Measurements from ENCODE around the gene ARL5A.

Gene ARL5A

GRCh38 chr2:151766437-151767153 lies 61.6 kb downstream of the ARL5A start:
- peak; percentile 33 for DNase-seq (ENCODE audit: low read depth)

DNA sequence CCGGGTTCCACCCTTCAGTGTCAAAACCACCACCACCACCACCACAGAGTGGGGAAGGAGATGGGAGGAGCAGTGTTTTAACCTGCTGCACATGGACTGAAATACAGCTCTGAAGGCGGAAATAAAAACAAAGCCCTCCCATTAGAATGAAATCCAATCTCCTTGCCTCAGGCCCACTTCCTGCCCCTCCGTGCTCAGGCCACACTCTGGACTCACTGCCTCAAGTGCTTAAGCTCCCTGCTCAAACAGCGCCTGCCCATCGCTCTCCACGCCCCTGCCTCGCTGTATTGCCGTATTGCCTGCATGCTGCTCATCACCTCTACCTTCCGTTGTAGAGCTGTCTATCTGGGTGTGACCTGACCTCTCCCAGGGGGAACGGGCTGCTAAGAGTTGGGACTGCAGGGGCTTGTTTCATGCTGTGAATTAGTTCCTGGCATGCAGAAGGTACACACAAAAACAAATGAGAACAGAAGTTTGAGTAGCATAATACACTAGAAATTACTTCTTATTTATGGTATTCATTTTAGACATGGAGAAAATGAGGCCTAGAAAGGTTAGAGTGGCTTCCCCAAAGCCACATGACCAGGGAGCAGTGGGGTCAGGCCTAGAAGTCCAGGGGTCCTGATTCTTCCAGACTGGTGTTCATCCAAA lies 62.3 kb downstream of the ARL5A start:
- no peak for DNase-seq (ENCODE audit: low read depth)

DNA sequence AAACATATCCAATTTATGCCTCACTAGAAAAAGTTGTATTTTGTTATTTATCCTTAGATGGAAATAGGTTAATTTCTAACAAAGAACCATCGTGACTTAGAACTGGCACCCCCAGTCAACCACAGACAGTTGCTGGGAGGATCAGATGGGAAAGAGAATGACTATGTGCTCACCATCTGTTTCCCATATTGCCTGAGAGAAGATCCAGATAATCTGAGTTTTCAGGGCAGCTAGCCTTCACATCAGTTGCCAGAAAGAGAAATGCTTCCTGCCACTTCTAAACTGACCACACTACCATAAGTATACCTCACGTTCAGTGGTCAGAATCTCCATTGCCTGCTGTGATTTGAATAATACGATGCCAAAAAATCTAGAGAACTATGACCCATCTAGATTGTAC lies 65.5 kb downstream of the ARL5A start:
- DNase-seq (ENCODE audit: low read depth): peak; percentile 18

DNA sequence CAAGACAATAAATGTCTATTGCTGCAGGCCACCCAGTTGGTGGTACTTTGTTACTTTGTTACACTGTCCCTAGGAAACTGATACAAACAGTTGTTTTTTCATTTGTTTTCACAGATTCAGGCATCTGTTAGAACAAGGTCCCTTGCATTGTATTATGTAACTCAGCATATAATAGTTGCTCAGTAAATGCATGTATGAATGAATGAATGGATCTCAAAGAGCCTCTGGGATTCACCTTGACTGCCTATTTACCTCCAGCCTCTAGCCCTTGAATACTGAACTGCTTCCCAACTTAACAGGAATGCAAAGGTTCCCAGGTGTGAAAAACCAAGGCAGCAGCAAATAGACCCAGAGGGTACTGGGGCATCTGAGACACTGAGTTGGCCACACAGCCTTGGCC lies 66.5 kb downstream of the ARL5A start:
- no peak for DNase-seq (ENCODE audit: low read depth)

DNA sequence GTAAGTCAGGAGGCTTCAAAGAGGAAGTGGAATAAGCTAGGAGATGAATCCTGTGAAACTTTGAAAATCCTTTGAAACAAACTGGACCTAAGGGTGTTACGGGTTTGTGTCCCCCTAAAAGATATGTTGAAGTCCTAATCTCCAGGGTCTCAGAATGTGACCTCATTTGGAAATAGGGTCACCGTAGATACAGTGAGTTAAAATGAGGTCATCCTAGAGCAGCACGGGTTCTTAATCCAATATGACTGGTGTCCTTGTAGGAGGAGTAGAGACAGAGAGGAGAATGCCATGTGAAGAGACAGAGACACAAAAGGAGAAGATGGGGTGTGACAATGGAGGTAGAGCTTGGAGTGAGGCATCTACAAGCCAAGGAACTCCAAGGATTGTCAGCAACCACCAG lies 67.0 kb downstream of the ARL5A start:
- DNase-seq (ENCODE audit: low read depth): no peak

- DNase-seq (ENCODE audit: low read depth): no peak
These were observed 68.0 kb downstream of the ARL5A start for GRCh38 chr2:151760139-151760650.

DNA sequence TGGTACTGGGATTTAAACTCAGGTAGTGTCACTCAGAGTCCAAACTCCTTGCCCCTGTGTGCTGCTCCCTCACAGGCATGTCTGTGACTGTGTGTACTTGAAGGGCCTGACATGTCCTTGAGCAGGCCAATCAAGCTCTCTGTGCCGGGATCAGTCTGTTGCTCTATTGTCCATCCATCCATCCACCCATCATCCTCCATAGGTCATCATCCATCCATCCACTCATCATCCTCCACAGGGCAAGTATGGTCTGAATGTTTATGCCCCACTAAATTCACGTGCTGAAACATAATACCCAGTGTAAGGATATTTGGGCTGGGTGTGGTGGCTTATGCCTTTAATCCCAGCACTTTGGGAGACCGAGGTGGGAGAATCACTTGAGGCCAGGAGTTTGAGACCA lies 69.5 kb downstream of the ARL5A start:
- DNase-seq (ENCODE audit: low read depth): no peak

- DNase-seq (ENCODE audit: low read depth): no peak
These were observed 70.4 kb downstream of the ARL5A start for GRCh38 chr2:151757861-151758260.

GRCh38 chr2:151756820-151757219 lies 71.4 kb downstream of the ARL5A start:
- no peak for DNase-seq (ENCODE audit: low read depth)

- DNase-seq (ENCODE audit: low read depth): no peak
These were observed 73.8 kb downstream of the ARL5A start for GRCh38 chr2:151754253-151754897.

- no peak for DNase-seq (ENCODE audit: low read depth)
These were observed 74.7 kb downstream of the ARL5A start for GRCh38 chr2:151753540-151753939.
